ENCODE measurements around the gene PIP4K2A. TPM values are rescaled to one million over a fixed set of nuclear protein-coding genes. Genes with fewer than 3 reads are reported as not detected.
A peak's percentile ranks its signal among the peaks of the same experiment; 100 is the strongest.
"Not testable (repeated sequence)": the region's sequence is repeated elsewhere in the genome, so short reads cannot be mapped to it uniquely, and the experiment has no call there.

The PIP4K2A gene
- total RNA-seq, 1 donor from 2014 or later = 37.6 TPM

DNA sequence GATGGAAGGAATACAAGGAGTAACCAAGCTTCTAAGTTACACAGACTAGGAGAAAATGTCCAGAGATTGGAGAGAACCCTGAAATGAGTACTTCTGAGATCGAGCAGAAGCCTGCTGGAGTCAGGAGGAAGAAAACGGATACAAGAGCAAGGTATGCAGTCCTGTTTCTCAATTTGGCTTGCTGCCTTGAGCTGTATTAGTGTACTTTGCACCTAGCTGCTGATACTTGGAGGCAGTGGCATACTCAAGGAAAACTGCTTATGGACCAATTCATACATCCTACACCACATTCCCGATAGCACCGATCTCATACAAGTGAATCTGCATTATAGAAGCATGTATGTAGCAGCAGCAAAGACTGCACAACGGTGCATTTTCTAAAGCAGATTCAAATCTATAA, 14.4 kb downstream of the PIP4K2A start:
- H3K9me3 Mint-ChIP-seq = peaks cover 8% of the 10 kb centered on the region
- H3K36me3 Mint-ChIP-seq = peaks cover 2% of the 10 kb centered on the region
- no peaks in the 10 kb centered on the region for H3K27me3 Mint-ChIP-seq (ENCODE audit: low read depth)
- no peak for DNase-seq (ENCODE audit: low spot score in 2 of 2, unreplicated experiment in 2 of 2)
- H3K4me3 Mint-ChIP-seq = no peak overlapping the region
- TF ChIP-seq, protein P1, sequence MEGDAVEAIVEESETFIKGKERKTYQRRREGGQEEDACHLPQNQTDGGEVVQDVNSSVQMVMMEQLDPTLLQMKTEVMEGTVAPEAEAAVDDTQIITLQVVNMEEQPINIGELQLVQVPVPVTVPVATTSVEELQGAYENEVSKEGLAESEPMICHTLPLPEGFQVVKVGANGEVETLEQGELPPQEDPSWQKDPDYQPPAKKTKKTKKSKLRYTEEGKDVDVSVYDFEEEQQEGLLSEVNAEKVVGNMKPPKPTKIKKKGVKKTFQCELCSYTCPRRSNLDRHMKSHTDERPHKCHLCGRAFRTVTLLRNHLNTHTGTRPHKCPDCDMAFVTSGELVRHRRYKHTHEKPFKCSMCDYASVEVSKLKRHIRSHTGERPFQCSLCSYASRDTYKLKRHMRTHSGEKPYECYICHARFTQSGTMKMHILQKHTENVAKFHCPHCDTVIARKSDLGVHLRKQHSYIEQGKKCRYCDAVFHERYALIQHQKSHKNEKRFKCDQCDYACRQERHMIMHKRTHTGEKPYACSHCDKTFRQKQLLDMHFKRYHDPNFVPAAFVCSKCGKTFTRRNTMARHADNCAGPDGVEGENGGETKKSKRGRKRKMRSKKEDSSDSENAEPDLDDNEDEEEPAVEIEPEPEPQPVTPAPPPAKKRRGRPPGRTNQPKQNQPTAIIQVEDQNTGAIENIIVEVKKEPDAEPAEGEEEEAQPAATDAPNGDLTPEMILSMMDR (IDR thresholded peaks at IDR 0.05; ENCODE audit: unreplicated experiment) = no peak
- peaks cover 9% of the 10 kb centered on the region for H3K4me1 Mint-ChIP-seq
- H3K27ac Mint-ChIP-seq = no peak overlapping the region

DNA sequence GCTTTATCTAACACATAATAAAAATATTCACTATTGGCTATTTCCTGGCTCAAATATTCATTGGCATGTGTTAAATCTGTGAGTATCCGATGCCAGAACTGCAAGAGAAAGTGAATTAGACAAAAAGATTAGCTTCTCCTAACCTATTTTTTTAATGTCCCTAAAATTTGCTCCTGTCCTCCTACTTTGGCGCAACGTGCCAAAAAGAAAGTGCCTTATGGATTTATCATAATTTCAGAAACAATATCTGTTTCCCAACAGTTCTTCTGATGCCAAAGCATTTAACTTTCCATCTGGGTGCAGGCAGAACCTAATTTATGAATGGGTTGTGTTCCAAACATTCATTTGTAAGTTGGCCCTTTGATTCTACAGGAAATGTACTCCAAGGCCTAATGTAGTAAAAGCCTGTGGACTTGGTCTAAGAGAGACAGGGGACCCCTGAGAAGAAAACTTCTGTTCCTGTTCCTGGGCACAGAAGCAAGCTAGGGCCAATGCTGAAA, 15.4 kb downstream of the PIP4K2A start:
- TF ChIP-seq, protein P1 (IDR thresholded peaks at IDR 0.05; ENCODE audit: unreplicated experiment) = no peak
- peaks cover 8% of the 10 kb centered on the region for H3K9me3 Mint-ChIP-seq
- H3K27ac Mint-ChIP-seq = peak overlapping the region; percentile 31
- peaks cover 2% of the 10 kb centered on the region for H3K36me3 Mint-ChIP-seq
- peaks cover 9% of the 10 kb centered on the region for H3K4me1 Mint-ChIP-seq
- no peaks in the 10 kb centered on the region for H3K27me3 Mint-ChIP-seq (ENCODE audit: low read depth)
- no peak overlapping the region for H3K4me3 Mint-ChIP-seq
- DNase-seq (ENCODE audit: low spot score in 2 of 2, unreplicated experiment in 2 of 2) = no peak

DNA sequence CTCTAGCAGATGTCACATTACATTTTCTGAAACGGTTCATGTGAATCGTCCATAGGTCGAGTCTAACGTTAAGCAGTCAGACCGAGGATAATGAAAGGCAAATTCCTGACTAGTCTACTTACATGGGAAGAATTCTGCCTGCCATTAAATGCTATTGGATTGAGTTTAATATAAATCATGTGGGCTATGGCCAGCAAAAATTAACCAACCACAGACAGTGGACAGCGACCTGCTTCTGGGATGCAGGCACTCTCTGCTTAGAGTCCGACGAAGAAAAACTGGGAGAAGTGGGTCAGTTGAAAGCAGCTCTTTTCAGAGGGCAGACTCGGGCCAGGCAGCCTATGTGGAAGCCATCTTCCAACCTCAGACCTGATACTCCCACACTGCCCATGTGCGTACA, 16.6 kb downstream of the PIP4K2A start:
- no peaks in the 10 kb centered on the region for H3K27me3 Mint-ChIP-seq (ENCODE audit: low read depth)
- no peak overlapping the region for H3K27ac Mint-ChIP-seq
- H3K4me3 Mint-ChIP-seq = no peak overlapping the region
- H3K4me1 Mint-ChIP-seq = peaks cover 9% of the 10 kb centered on the region
- TF ChIP-seq, protein P1 (IDR thresholded peaks at IDR 0.05; ENCODE audit: unreplicated experiment) = no peak
- H3K9me3 Mint-ChIP-seq = peaks cover 14% of the 10 kb centered on the region
- H3K36me3 Mint-ChIP-seq = peaks cover 8% of the 10 kb centered on the region
- no peak for DNase-seq (ENCODE audit: low spot score in 2 of 2, unreplicated experiment in 2 of 2)

DNA sequence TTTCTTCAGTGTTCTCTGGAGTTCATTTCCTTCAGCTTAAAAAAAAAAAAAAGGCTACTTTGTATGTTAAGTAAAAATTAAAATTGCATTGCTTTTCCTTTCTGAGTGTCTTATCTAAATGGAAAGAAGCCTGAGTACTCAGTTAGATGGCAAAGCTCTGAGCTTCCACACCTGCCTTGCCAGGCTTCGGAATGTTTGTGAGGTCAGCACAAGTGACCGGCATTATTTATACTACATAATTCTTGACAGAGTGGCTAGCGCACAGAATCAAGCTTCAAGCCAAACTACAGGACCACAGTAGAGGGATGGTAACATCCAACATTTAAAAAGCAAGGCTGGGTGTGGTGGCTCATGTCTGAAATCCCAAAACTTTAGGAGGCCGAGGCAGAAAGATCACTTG, 17.3 kb downstream of the PIP4K2A start:
- H3K27ac Mint-ChIP-seq = peak overlapping the region; percentile 39

DNA sequence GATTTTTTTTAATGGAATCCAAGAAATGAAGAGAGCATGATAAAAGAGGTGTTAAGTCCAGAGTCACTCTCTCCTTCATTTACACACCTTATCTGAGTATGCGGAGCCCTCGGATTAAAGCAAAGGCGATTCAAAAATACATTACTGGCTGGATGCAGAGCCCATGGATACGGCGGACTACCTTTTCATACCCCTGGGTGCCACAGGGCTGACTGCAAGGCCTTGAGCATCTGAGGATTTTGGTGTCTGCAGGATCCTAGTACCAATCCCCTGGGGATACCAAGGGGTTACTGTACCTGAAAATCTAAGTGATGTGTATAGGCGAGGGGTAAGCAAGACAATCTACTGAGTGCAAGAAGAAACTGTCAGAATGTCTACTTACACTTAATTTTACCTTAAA, 20.5 kb downstream of the PIP4K2A start:
- Mint-ChIP-seq H3K4me1 (peaks cover 10% of the 10 kb centered on the region), H3K27ac (no peak overlapping the region), H3K4me3 (no peak overlapping the region), H3K36me3 (peaks cover 7% of the 10 kb centered on the region), H3K9me3 (peaks cover 6% of the 10 kb centered on the region), H3K27me3 (ENCODE audit: low read depth) (no peaks in the 10 kb centered on the region)
- no peak for DNase-seq (ENCODE audit: low spot score in 2 of 2, unreplicated experiment in 2 of 2)
- TF ChIP-seq, protein P1 (IDR thresholded peaks at IDR 0.05; ENCODE audit: unreplicated experiment) = no peak

More for the DNA sequence above, 17.3 kb downstream of the PIP4K2A start:
- Mint-ChIP-seq H3K36me3 (peaks cover 8% of the 10 kb centered on the region), H3K9me3 (peaks cover 8% of the 10 kb centered on the region), H3K27me3 (ENCODE audit: low read depth) (no peaks in the 10 kb centered on the region), H3K4me3 (no peak overlapping the region), H3K4me1 (peaks cover 9% of the 10 kb centered on the region)
- TF ChIP-seq, protein P1 (IDR thresholded peaks at IDR 0.05; ENCODE audit: unreplicated experiment) = no peak
- no peak for DNase-seq (ENCODE audit: low spot score in 2 of 2, unreplicated experiment in 2 of 2)

DNA sequence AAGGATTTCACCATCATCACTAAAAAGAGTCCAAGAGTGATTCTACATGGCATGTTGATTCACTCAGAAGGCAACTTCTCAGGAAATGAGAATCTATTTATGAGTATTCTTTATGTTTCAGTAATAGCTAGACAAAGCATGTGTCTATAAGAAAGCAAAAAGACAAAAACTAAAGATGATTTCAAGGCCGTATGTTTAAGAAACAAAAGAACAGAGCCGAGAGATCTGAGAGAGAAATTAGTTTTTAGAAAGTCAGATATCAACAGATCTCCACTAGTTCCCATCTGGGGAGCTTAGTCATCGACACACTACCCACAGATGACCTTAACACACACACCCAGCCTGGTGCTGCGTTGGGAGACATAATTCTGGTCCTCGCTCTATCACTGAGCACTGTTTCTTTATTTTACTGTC, 21.0 kb downstream of the PIP4K2A start:
- Mint-ChIP-seq H3K4me3 (no peak overlapping the region), H3K27me3 (ENCODE audit: low read depth) (no peaks in the 10 kb centered on the region), H3K27ac (no peak overlapping the region), H3K9me3 (peaks cover 6% of the 10 kb centered on the region), H3K4me1 (peaks cover 10% of the 10 kb centered on the region), H3K36me3 (peaks cover 7% of the 10 kb centered on the region)
- DNase-seq (ENCODE audit: low spot score in 2 of 2, unreplicated experiment in 2 of 2) = no peak
- TF ChIP-seq, protein P1 (IDR thresholded peaks at IDR 0.05; ENCODE audit: unreplicated experiment) = no peak

DNA sequence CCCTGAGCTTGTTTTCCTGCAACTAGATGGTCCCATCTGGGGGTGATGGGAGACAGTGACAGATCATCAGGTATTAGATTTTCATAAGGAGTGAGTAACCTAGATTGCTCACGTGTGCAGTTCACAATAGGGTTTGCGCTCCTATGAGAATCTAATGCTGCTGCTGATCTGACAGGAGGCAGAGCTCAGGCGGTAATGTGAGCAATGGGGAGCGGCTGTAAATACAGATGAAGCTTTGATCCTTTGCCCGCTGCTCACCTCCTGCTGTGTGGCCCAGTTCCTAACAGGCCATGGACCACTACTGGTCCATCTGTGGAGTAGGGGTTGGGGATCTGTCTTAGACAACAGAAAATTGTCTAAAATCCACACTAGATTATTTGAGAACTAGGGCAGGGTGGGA, 22.3 kb downstream of the PIP4K2A start:
- H3K27ac Mint-ChIP-seq; H3K27me3 Mint-ChIP-seq (ENCODE audit: low read depth); H3K4me3 Mint-ChIP-seq; H3K4me1 Mint-ChIP-seq; DNase-seq (ENCODE audit: low spot score in 2 of 2, unreplicated experiment in 2 of 2): not testable (repeated sequence)
- peaks cover 13% of the 10 kb centered on the region for H3K9me3 Mint-ChIP-seq
- peaks cover 11% of the 10 kb centered on the region for H3K36me3 Mint-ChIP-seq
